ENCODE measurements around the gene IFRD2.

GRCh38 chr3:50293079-50293801, 1.0 kb upstream of the IFRD2 start:
- TF ChIP-seq ZBTB21 (CRISPR knock-in tag; IDR thresholded peaks at IDR 0.05), result no peak
- TF ChIP-seq GATA4 (IDR thresholded peaks at IDR 0.05; ENCODE audit: borderline replicate concordance, low read depth), result no peak
- no peak for TF ChIP-seq CTCF (CRISPR knock-in tag; IDR thresholded peaks at IDR 0.05)

All from HepG2 (cell line).